ENCODE results near the gene SNX18.
"Not testable (repeated sequence)": the region's sequence is repeated elsewhere in the genome, so short reads cannot be mapped to it uniquely, and the experiment has no call there.

SNX18 gene

GRCh38 chr5:54518818-54519508, 1.4 kb downstream of the SNX18 start:
- no peak for DNase-seq (ENCODE audit: low read depth in 2 of 2)

GRCh38 chr5:54519509-54519876, 1.9 kb downstream of the SNX18 start:
- no peak for DNase-seq (ENCODE audit: low read depth in 2 of 2)

- DNase-seq (ENCODE audit: low read depth in 2 of 2): no peak
Observed at GRCh38 chr5:54520438-54520846, 2.9 kb downstream of the SNX18 start.

GRCh38 chr5:54520940-54521339, 3.4 kb downstream of the SNX18 start:
- DNase-seq (ENCODE audit: low read depth in 2 of 2): no peak

GRCh38 chr5:54521856-54522479, 4.4 kb downstream of the SNX18 start:
- no peak for DNase-seq (ENCODE audit: low read depth in 2 of 2)

- no peak for DNase-seq (ENCODE audit: low read depth in 2 of 2)
Observed at GRCh38 chr5:54523534-54523933, 6.0 kb downstream of the SNX18 start.

- no peak for DNase-seq (ENCODE audit: low read depth in 2 of 2)
Observed at GRCh38 chr5:54524082-54524481, 6.5 kb downstream of the SNX18 start.

- no peak for DNase-seq (ENCODE audit: low read depth in 2 of 2)
Observed at GRCh38 chr5:54524704-54525103, 7.1 kb downstream of the SNX18 start.

- DNase-seq (ENCODE audit: low read depth in 2 of 2): no peak
Observed at GRCh38 chr5:54525261-54525660, 7.7 kb downstream of the SNX18 start.

- DNase-seq (ENCODE audit: low read depth in 2 of 2): no peak
Observed at GRCh38 chr5:54525692-54526091, 8.1 kb downstream of the SNX18 start.

- no peak for DNase-seq (ENCODE audit: low read depth in 2 of 2)
Observed at GRCh38 chr5:54526604-54527288, 9.2 kb downstream of the SNX18 start.

GRCh38 chr5:54528633-54529209, 11.2 kb downstream of the SNX18 start:
- DNase-seq (ENCODE audit: low read depth in 2 of 2): no peak

GRCh38 chr5:54529565-54529964, 12.0 kb downstream of the SNX18 start:
- no peak for DNase-seq (ENCODE audit: low read depth in 2 of 2)

GRCh38 chr5:54531546-54531945, 14.0 kb downstream of the SNX18 start:
- DNase-seq (ENCODE audit: low read depth in 2 of 2): no peak

GRCh38 chr5:54533541-54534190, 16.1 kb downstream of the SNX18 start:
- DNase-seq (ENCODE audit: low read depth in 2 of 2): no peak

GRCh38 chr5:54534191-54535004, 16.8 kb downstream of the SNX18 start:
- DNase-seq (ENCODE audit: low read depth in 2 of 2): no peak

- DNase-seq (ENCODE audit: low read depth in 2 of 2): no peak
Observed at GRCh38 chr5:54535149-54535844, 17.7 kb downstream of the SNX18 start.

- DNase-seq (ENCODE audit: low read depth in 2 of 2): not testable (repeated sequence)
Observed at GRCh38 chr5:54536375-54536774, 18.8 kb downstream of the SNX18 start.

GRCh38 chr5:54536861-54537260, 19.3 kb downstream of the SNX18 start:
- DNase-seq (ENCODE audit: low read depth in 2 of 2): not testable (repeated sequence)

- no peak for DNase-seq (ENCODE audit: low read depth in 2 of 2)
Observed at GRCh38 chr5:54537725-54538124, 20.2 kb downstream of the SNX18 start.

- DNase-seq (ENCODE audit: low read depth in 2 of 2): no peak
Observed at GRCh38 chr5:54538156-54538555, 20.6 kb downstream of the SNX18 start.

Measured in activated CD8-positive, alpha-beta memory T cell treated with anti-CD3 and anti-CD28 coated beads for 4 hours (primary cell).